GM23338 (cell line): ENCODE data around the gene EXOC2. TPM values are rescaled to one million over a fixed set of nuclear protein-coding genes. Genes with fewer than 3 reads are reported as not detected.

Experiments used
- ATAC-seq: fragments of 200-7000 bp; cut with Tn5 transposase; 3 replicates; pipeline ENCODE4 v1.9.1; 2020
- DNase-seq: peaks from one replicate; pipeline ENCODE4 v3.0.0-alpha.2; 2015; ENCODE audit warnings: low spot score
- H2AFZ ChIP-seq: fragments of 200-600 bp; sonication (generic); 2 replicates; pipeline ENCODE4 v1.8.0; 2016; ENCODE audit warnings: antibody characterized with exemption, mild to moderate bottlenecking, moderate library complexity
- H3F3A ChIP-seq: fragments of 200-600 bp; sonication (generic); replicated peaks from 2 replicates; pipeline ENCODE4 v1.8.0; 2017; ENCODE audit warnings: antibody characterized with exemption, mixed run types, low read depth
- H3K27ac ChIP-seq: fragments of 200-600 bp; sonication (generic); 2 replicates; pipeline ENCODE4 v1.6.1; 2016; ENCODE audit warnings: low read depth
- H3K27me3 ChIP-seq: fragments of 200-600 bp; sonication (generic); 2 replicates; pipeline ENCODE4 v1.8.0; 2016; ENCODE audit warnings: mild to moderate bottlenecking, mixed run types, moderate library complexity; ENCODE audit not compliant: insufficient read depth
- H3K36me3 ChIP-seq: fragments of 200-600 bp; sonication (generic); 2 replicates; pipeline ENCODE4 v1.8.0; 2016; ENCODE audit warnings: mild to moderate bottlenecking; ENCODE audit not compliant: insufficient read depth
- H3K4me1 ChIP-seq: fragments of 200-600 bp; sonication (generic); 2 replicates; pipeline ENCODE4 v1.8.0; 2016; ENCODE audit warnings: mild to moderate bottlenecking, moderate library complexity; ENCODE audit not compliant: insufficient read depth
- H3K4me2 ChIP-seq: fragments of 200-600 bp; sonication (generic); 2 replicates; pipeline ENCODE4 v1.7.1; 2017; ENCODE audit warnings: mixed run types
- H3K4me3 ChIP-seq: fragments of 200-600 bp; sonication (generic); 2 replicates; pipeline ENCODE4 v1.6.1; 2016; ENCODE audit warnings: mixed run types
- H3K79me2 ChIP-seq: fragments of 200-600 bp; sonication (generic); replicated peaks from 2 replicates; pipeline ENCODE4 v1.8.0; 2017; ENCODE audit warnings: mild to moderate bottlenecking; ENCODE audit not compliant: insufficient read depth
- H3K9me2 ChIP-seq: fragments of 200-600 bp; sonication (generic); 2 replicates; pipeline ENCODE4 v1.8.0; 2017; ENCODE audit not compliant: insufficient read depth
- H4K20me1 ChIP-seq: fragments of 200-600 bp; sonication (generic); replicated peaks from 2 replicates; pipeline ENCODE4 v1.8.0; 2017; ENCODE audit warnings: mild to moderate bottlenecking; ENCODE audit not compliant: insufficient read depth
- H3K27ac Mint-ChIP-seq: 2 replicates; pipeline ENCODE4 v1.8.0; 2020; ENCODE audit warnings: inconsistent platforms, mild to moderate bottlenecking, moderate library complexity, mixed read lengths
- H3K27me3 Mint-ChIP-seq: 3 replicates; pipeline ENCODE4 v1.8.0; 2022; ENCODE audit warnings: low read depth, mild to moderate bottlenecking, moderate library complexity, mixed read lengths, inconsistent platforms; ENCODE audit not compliant: insufficient read depth, poor library complexity
- H3K36me3 Mint-ChIP-seq: 3 replicates; pipeline ENCODE4 v1.8.0; 2021; ENCODE audit warnings: low read depth, mild to moderate bottlenecking, inconsistent platforms, moderate library complexity, mixed read lengths
- H3K4me1 Mint-ChIP-seq: 3 replicates; pipeline ENCODE4 v1.8.0; 2020; ENCODE audit warnings: mild to moderate bottlenecking, inconsistent platforms, mixed read lengths
- H3K4me3 Mint-ChIP-seq: 3 replicates; pipeline ENCODE4 v1.8.0; 2021; ENCODE audit warnings: moderate library complexity, mild to moderate bottlenecking, inconsistent platforms, mixed read lengths
- H3K9me3 Mint-ChIP-seq: 3 replicates; pipeline ENCODE4 v1.8.0; 2020; ENCODE audit warnings: moderate library complexity, mild to moderate bottlenecking, inconsistent platforms, mixed read lengths
- CREB1 ChIP-seq: fragments of 250-450 bp; sonication (Bioruptor Pico); IDR thresholded peaks from 2 replicates; pipeline ENCODE4 v1.5.0; 2020; ENCODE audit warnings: low read depth, mild to moderate bottlenecking, moderate library complexity
- CTCF ChIP-seq, 2 experiments: fragments of 200-600 bp in 1 of 2; sonication (generic) in 1 of 2; conservative IDR thresholded peaks; 2 replicates each; pipeline versions ENCODE4 v1.5.1 to v1.6.1; 2016 to 2017; ENCODE audit warnings: antibody characterized with exemption in 2 of 2, low read depth in 2 of 2, mild to moderate bottlenecking in 2 of 2, moderate library complexity in 1 of 2
- ETS1 ChIP-seq: IDR thresholded peaks from 2 replicates; pipeline ENCODE4 v1.6.1; 2016; ENCODE audit warnings: antibody characterized with exemption
- EZH2 ChIP-seq: fragments of 200-600 bp; sonication (generic); IDR thresholded peaks from one replicate; pipeline ENCODE4 v1.8.0; 2017; ENCODE audit warnings: antibody characterized with exemption, mild to moderate bottlenecking, low read depth; ENCODE audit not compliant: unreplicated experiment
- EZH2phosphoT487 ChIP-seq: fragments of 200-600 bp; sonication (generic); IDR thresholded peaks from one replicate; pipeline ENCODE4 v1.8.1; 2018; ENCODE audit warnings: antibody characterized with exemption; ENCODE audit not compliant: unreplicated experiment
- JUNB ChIP-seq: IDR thresholded peaks from one replicate; pipeline ENCODE4 v1.6.1; 2016; ENCODE audit warnings: antibody characterized with exemption; ENCODE audit not compliant: unreplicated experiment
- NANOG ChIP-seq: IDR thresholded peaks from 2 replicates; pipeline ENCODE4 v1.6.1; 2016; ENCODE audit warnings: antibody characterized with exemption, borderline replicate concordance
- POLR2AphosphoS5 ChIP-seq: IDR thresholded peaks from 2 replicates; pipeline ENCODE4 v1.6.1; 2016; ENCODE audit warnings: antibody characterized with exemption, low read depth
- STAT1 ChIP-seq: IDR thresholded peaks from one replicate; pipeline ENCODE4 v1.6.1; 2016; ENCODE audit warnings: antibody characterized with exemption; ENCODE audit not compliant: unreplicated experiment
- ZNF114 ChIP-seq: fragments of 250-450 bp; sonication (Bioruptor Pico); IDR thresholded peaks from 2 replicates; pipeline ENCODE4 v1.5.0; 2020; ENCODE audit warnings: mild to moderate bottlenecking, moderate library complexity
- ZNF331 ChIP-seq: fragments of 250-450 bp; sonication (Bioruptor Pico); IDR thresholded peaks from 2 replicates; pipeline ENCODE4 v1.5.0; 2020; ENCODE audit warnings: low read depth, mild to moderate bottlenecking, moderate library complexity
- polyA plus RNA-seq: library from polyadenylated mRNA; unstranded; fragments of >200 nt; fragmentation: Nextera tagmentation; extraction: Ambion mirVana; gene quantifications from 2 replicates; pipeline ENCODE4 v1.2.1, GENCODE V29; 2016
- total RNA-seq: library from RNA; depleted of rRNA; stranded (reverse); fragments of >200 nt; shearing (Covaris generic); gene quantifications from 2 replicates; pipeline ENCODE4 v1.2.3, GENCODE V29; 2014

EXOC2 gene
- total and polyA plus RNA-seq, 2 experiments from 2014 or later = 28.7 to 93.6 TPM

DNA sequence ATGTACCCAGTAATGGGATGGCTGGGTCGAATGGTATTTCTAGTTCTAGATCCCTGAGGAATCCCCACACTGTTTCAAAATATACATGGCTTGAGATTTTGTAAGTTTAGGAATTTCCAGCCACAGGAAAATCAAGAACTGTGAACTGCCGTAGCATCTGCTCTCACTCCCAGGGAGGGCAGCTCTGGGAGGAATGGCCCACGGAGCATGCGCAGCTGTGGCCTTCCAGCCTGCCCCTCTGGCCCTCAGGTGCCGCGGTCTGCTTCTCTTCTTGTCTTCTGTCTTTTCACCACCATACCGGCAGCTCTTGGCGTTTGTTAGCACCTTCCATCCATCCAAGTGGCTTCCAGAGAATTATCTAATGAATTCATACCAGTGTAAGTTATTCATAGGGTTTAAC is 19.9 kb upstream of the EXOC2 start:
- Histone ChIP-seq H3K4me2 (no peak overlapping the region), H3K79me2 (no peaks in the 10 kb centered on the region), H4K20me1 (no peaks in the 10 kb centered on the region), H3K27me3 (no peaks in the 10 kb centered on the region), H3K36me3 (no peaks in the 10 kb centered on the region), H3K4me3 (no peak overlapping the region), H3K9me2 (no peaks in the 10 kb centered on the region), H3F3A (no peaks in the 10 kb centered on the region), H3K4me1 (peaks cover 29% of the 10 kb centered on the region), H3K27ac (no peak overlapping the region), H2AFZ (no peak overlapping the region)
- DNase-seq = no peak
- no peak for TF ChIP-seq NANOG
- TF ChIP-seq JUNB = no peak
- TF ChIP-seq ZNF331 (CRISPR knock-in tag) = no peak
- no peak for TF ChIP-seq EZH2
- TF ChIP-seq STAT1 = no peak
- TF ChIP-seq CTCF (conservative IDR thresholded peaks at IDR 0.05; ENCODE audit: low read depth in 2 of 2) = no peak
- no peak for TF ChIP-seq POLR2AphosphoS5
- TF ChIP-seq CREB1 (CRISPR knock-in tag) = no peak
- TF ChIP-seq ETS1 = no peak
- TF ChIP-seq EZH2phosphoT487 = no peak
- no peak for TF ChIP-seq ZNF114 (CRISPR knock-in tag)
- ATAC-seq = no peak
- Mint-ChIP-seq H3K4me1 (peaks cover 37% of the 10 kb centered on the region), H3K36me3 (no peaks in the 10 kb centered on the region), H3K27me3 (peaks cover 7% of the 10 kb centered on the region), H3K9me3 (no peaks in the 10 kb centered on the region; the same call in 2 of the 3 replicates), H3K27ac (no peak overlapping the region), H3K4me3 (no peak overlapping the region)

DNA sequence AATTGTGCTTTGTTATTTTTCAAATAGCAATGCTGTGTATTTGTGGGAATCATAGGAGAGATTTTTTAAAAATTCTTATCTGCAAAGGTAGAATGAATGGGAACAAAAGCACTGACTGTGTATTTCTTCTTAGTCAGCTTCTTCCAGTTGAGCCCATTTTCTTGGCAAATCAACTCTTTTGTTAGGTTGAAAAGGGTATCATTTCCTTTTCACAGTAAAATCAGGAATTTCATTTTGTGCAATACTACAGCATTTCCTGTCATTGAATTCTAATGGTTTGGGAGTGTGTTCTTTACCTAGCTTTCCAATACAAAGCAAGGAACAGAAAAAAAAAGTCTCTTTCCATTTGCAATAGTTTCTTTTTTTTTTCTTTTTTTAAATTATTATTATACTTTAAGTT is 19.0 kb upstream of the EXOC2 start:
- no peak overlapping the region for H2AFZ ChIP-seq
- H3F3A ChIP-seq = no peaks in the 10 kb centered on the region
- Mint-ChIP-seq H3K27me3 (peaks cover 7% of the 10 kb centered on the region), H3K4me1 (peaks cover 44% of the 10 kb centered on the region), H3K36me3 (no peaks in the 10 kb centered on the region), H3K9me3 (no peaks in the 10 kb centered on the region; the same call in 2 of the 3 replicates), H3K27ac (no peak overlapping the region), H3K4me3 (no peak overlapping the region)
- no peaks in the 10 kb centered on the region for H3K79me2 ChIP-seq
- DNase-seq (no peak), ATAC-seq (no peak)
- H3K9me2 ChIP-seq = no peaks in the 10 kb centered on the region
- peaks cover 37% of the 10 kb centered on the region for H3K4me1 ChIP-seq
- H4K20me1 ChIP-seq = no peaks in the 10 kb centered on the region
- no peaks in the 10 kb centered on the region for H3K27me3 ChIP-seq
- no peak overlapping the region for H3K27ac ChIP-seq
- H3K4me3 ChIP-seq = no peak overlapping the region
- TF ChIP-seq NANOG = 0 out of 2 replicates have a peak, but pooled peaks have one; percentile 2
- TF ChIP-seq POLR2AphosphoS5 = no peak
- H3K36me3 ChIP-seq = no peaks in the 10 kb centered on the region
- peak overlapping the region; percentile 89 for H3K4me2 ChIP-seq
